Hematopoietic multipotent progenitor cell treated with erythropoietin and hydrocortisone succinate and interleukin-3 and kit ligand, for 17 days (in vitro differentiated cells): Measurements from ENCODE around the gene TMUB1.

Source experiments
- DNase-seq: peaks from one replicate; pipeline ENCODE4 v3.0.0-alpha.2; 2015; ENCODE audit warnings: low spot score

TMUB1 gene

DNA sequence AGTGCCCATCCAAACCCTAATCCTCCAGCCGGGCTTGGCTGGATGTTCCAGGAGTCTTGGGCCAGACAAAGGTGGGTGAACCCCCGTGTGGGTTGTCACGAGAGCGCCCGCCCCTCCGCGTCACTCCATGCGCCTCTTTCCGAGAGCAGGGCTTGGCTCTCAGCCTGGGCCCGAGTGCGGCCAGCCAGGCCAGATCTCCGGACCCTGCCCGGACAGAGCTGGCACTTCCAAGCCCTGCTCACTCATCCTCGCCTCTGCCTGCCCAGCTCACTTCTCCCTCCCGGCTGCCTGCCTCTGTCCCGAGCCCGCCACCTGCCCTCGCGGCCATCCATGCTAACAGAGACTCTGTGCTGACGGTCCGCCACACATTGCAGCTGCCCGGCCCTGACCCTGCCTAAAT, 37.6 kb upstream of the TMUB1 start:
- no peak for DNase-seq

- no peak for DNase-seq
These were observed 36.6 kb upstream of the TMUB1 start for GRCh38 chr7:151119902-151120301.

GRCh38 chr7:151119055-151119415, 35.7 kb upstream of the TMUB1 start:
- no peak for DNase-seq

GRCh38 chr7:151118108-151119054, 35.1 kb upstream of the TMUB1 start:
- no peak for DNase-seq

GRCh38 chr7:151117565-151117964, 34.3 kb upstream of the TMUB1 start:
- DNase-seq, result no peak

GRCh38 chr7:151116603-151117440, 33.5 kb upstream of the TMUB1 start:
- no peak for DNase-seq

- DNase-seq, result no peak
These were observed 32.6 kb upstream of the TMUB1 start for GRCh38 chr7:151115836-151116418.

- no peak for DNase-seq
These were observed 32.0 kb upstream of the TMUB1 start for GRCh38 chr7:151115121-151115835.

- no peak for DNase-seq
These were observed 31.1 kb upstream of the TMUB1 start for GRCh38 chr7:151114151-151115090.

DNA sequence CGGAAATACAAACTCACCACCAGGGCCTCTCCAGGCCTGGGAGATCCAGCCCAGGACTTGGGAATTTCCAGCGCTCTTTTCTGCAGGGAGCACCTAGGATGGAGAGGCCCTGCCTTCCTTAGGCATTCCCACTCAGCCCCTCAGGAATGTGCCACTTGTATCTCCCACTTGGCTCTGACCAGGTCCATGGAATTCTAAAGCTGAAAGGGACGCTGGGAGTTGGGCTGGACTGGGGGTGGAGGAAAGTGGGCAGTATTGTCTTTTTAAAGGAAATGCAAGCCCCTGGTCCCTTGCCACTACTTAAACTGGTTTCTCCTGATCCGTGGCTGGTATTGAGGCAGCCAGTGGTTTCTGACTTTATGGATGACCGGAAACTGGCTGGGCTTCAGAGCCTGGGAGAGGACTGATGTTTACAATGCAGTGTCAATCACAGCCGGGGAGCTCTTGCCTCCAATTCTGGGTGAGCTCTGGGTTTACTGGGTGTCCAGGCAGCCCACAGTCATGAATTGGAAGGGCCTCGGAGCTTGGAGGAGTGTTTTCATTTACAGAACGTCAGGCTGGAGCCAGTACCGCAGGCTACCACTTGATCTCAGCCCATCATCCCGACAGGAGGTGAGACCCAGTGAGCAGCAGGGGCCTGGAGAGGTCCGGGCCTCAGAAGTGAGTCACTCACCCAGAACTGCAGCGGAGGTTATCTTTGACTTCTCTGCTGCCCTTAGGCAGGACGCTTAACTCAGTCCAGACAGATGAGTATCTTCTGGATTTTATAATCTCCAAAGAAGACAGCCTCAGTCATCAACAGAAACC, 30.3 kb upstream of the TMUB1 start:
- DNase-seq, result no peak

DNA sequence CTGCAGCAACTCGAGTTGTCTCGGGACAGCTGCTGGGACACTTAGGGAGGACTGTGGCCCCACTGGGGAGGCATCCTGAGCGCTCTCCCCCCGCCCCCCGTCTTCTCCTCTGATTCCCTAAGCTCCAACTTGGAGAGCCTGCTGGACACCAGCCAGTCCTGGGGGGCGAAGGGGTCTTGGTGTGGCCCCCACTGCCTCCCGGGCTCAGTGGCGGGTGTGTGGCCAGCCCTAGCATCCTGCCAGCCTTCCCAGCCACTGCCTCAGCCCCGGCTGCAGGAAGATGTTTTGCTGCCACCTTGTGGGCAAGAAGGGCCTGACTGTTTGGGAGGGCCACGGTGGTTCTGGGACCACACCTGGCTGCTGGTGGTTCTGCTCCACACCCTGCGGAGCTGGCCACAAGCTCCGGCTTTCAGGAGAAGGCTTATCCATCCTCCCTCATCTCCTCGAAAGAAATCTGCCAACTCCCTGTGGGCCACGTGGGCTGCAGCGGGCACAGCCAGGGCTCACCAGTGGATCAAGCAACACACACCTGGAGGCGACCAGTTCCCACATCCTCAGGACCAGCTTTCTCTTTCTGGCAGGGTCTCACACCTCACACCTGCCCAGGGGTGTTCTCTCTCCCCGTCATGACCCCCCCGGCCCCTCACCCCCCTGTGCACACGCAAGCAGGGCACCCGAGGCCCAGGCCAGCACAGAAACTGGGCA, 27.8 kb upstream of the TMUB1 start:
- DNase-seq, result peak; percentile 81

- DNase-seq, result no peak
These were observed 27.1 kb upstream of the TMUB1 start for GRCh38 chr7:151110236-151110940.

- no peak for DNase-seq
These were observed 26.1 kb upstream of the TMUB1 start for GRCh38 chr7:151109094-151110048.

- DNase-seq, result no peak
These were observed 24.6 kb upstream of the TMUB1 start for GRCh38 chr7:151107882-151108281.

GRCh38 chr7:151104411-151105235, 21.3 kb upstream of the TMUB1 start:
- no peak for DNase-seq

- DNase-seq, result no peak
These were observed 20.7 kb upstream of the TMUB1 start for GRCh38 chr7:151103973-151104372.

- DNase-seq, result no peak
These were observed 19.7 kb upstream of the TMUB1 start for GRCh38 chr7:151102991-151103390.
